Panc1 (cell line): ENCODE results near the gene ARHGEF6.

Experiments
- CTCF ChIP-seq: fragments of 450-650 bp; IDR thresholded peaks from 2 replicates; pipeline ENCODE4 v1.5.1; 2017; ENCODE audit warnings: mild to moderate bottlenecking
- POLR2AphosphoS5 ChIP-seq: IDR thresholded peaks from 2 replicates; pipeline ENCODE4 v1.6.1; 2012; ENCODE audit warnings: mild to moderate bottlenecking, low read depth, low read length, moderate library complexity

GRCh38 chrX:136752346-136752745 lies 28.4 kb downstream of the ARHGEF6 start:
- TF ChIP-seq CTCF, result no peak
- no peak for TF ChIP-seq POLR2AphosphoS5
